Endothelial cell of umbilical vein (primary cell): ENCODE data around the gene TMC1.

Source experiments
- CTCF ChIP-seq, 2 donors: IDR thresholded peaks; 1 replicate in 1 of 2; 2 replicates in 1 of 2; pipeline ENCODE4 v1.5.1; 2011; ENCODE audit warnings: low read length in 2 of 2, mild to moderate bottlenecking in 2 of 2, moderate library complexity in 2 of 2, control low read depth in 1 of 2, inconsistent platforms in 1 of 2, low read depth in 1 of 2; ENCODE audit not compliant: insufficient read depth in 1 of 2; ENCODE audit errors: extremely low read depth in 1 of 2
- GATA2 ChIP-seq: IDR thresholded peaks from 2 replicates; pipeline ENCODE4 v1.7.0; 2011; ENCODE audit warnings: low read depth, mild to moderate bottlenecking, moderate library complexity, mixed read lengths, low read length; ENCODE audit not compliant: insufficient read length, insufficient read depth

- TF ChIP-seq CTCF (IDR thresholded peaks at IDR 0.05; ENCODE audit: extremely low read depth in 1 of 2, insufficient read depth in 1 of 2, low read depth in 1 of 2, low read length in 2 of 2), result no peak
- no peak for TF ChIP-seq GATA2
Measured at GRCh38 chr9:72476100-72476499, 45.3 kb upstream of the TMC1 start.
